ENCODE results near the gene AGMO.

DNA sequence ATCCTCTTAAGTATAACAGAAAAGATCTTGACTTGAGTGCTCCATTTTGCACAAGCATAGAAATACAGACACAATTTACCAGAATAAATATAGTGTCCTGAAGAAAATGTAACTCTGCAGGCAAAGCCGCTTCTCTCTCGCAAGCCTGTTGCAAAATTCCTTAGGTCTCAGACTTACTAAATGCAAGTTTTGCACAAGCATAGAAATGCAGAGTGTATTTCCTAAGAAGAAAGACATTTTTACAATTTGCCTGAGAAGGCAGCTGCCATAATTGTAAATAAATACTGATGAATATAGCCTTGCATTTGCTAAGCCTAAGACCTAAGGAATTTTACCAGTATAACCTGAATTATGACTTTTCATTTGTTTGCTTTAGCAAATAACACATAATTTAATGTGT is 67.1 kb downstream of the AGMO start:
- TF ChIP-seq, protein P1, sequence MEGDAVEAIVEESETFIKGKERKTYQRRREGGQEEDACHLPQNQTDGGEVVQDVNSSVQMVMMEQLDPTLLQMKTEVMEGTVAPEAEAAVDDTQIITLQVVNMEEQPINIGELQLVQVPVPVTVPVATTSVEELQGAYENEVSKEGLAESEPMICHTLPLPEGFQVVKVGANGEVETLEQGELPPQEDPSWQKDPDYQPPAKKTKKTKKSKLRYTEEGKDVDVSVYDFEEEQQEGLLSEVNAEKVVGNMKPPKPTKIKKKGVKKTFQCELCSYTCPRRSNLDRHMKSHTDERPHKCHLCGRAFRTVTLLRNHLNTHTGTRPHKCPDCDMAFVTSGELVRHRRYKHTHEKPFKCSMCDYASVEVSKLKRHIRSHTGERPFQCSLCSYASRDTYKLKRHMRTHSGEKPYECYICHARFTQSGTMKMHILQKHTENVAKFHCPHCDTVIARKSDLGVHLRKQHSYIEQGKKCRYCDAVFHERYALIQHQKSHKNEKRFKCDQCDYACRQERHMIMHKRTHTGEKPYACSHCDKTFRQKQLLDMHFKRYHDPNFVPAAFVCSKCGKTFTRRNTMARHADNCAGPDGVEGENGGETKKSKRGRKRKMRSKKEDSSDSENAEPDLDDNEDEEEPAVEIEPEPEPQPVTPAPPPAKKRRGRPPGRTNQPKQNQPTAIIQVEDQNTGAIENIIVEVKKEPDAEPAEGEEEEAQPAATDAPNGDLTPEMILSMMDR (IDR thresholded peaks at IDR 0.05; ENCODE audit: low read depth, low read length), result no peak
- TF ChIP-seq EZH2phosphoT487 (IDR thresholded peaks at IDR 0.05; ENCODE audit: low read depth), result no peak

All from OCI-LY3 (cell line).